ENCODE measurements around the gene PTPRG. TPM values are rescaled to one million over a fixed set of nuclear protein-coding genes. Genes with fewer than 3 reads are reported as not detected.

PTPRG gene
- total and polyA plus RNA-seq, 2 of the 13 experiments (the other 11 are each of a cell fraction or from before 2014, with no cell fraction given), result 8.0 to 25.3 TPM

DNA sequence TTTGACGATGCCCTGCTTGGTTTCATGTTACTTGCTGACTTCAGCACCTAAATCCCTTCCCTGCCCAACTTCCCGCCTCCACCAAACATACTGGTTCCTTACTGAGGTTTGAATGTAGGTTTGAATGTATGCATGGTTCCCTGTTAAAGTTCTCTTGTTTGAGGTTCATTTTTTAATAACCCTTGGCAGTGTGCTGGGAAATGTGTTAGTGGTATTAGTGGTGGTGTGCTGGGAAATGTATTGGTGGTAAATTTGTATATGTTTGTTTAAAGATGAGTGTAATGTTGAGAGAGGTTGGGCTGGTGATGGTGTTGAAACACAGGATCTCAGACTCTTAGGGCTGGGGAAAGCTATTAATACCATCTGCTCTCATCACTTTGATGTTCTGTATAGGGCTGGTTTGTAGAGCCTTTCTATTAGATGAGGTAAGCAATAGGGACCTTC lies 392.7 kb downstream of the PTPRG start:
- WGBS (ENCODE audit: low lambda C conversion rate), result 94% methylated on average over 2 of the region's 2 CpGs
- Histone ChIP-seq H3K27ac (ENCODE audit: extremely low read length, insufficient read depth, low read length) (no peak overlapping the region), H3K27me3 (ENCODE audit: control insufficient read depth in 1 of 2, insufficient read depth in 2 of 2, low read length in 2 of 2) (no peaks in the 10 kb centered on the region), H3K9me3 (ENCODE audit: low read length) (no peaks in the 10 kb centered on the region), H4K20me1 (ENCODE audit: insufficient read depth, low read length) (no peaks in the 10 kb centered on the region), H2AFZ (ENCODE audit: low read length) (no peak overlapping the region), H3K36me3 (replicated peaks in 1 of 2; ENCODE audit: control insufficient read depth in 1 of 2, insufficient read depth in 2 of 2, low read length in 2 of 2) (no peaks in the 10 kb centered on the region), H3K79me2 (ENCODE audit: insufficient read depth, low read length) (no peaks in the 10 kb centered on the region), H3K4me1 (ENCODE audit: insufficient read depth, low read length) (no peaks in the 10 kb centered on the region), H3K9ac (ENCODE audit: insufficient read depth, low read depth, low read length) (no peak overlapping the region), H3K4me3 (replicated peaks in 1 of 3; ENCODE audit: insufficient read depth in 1 of 3, low read depth in 2 of 3, low read length in 3 of 3) (no peak overlapping the region), H3K4me2 (ENCODE audit: low read depth, low read length) (no peak overlapping the region)
- BruUV-seq (replicated peaks), result no TSS peak
- CTCF ChIA-PET (ENCODE audit: low intra/inter-chr PET ratio, low total read pairs), result no interaction called here
- DNase-seq (ENCODE audit: low spot score), result no peak
- POLR2A ChIA-PET, result no interaction called here
- no peak for FAIRE-seq
- no peak for ATAC-seq
- in situ Hi-C loops (cut with HindIII; ENCODE audit: extremely low pct_ligation_motif_present, low pct_unique_long_range_greater_than_20kb), result no loop called here
- intact Hi-C loops (cut with micrococcal nuclease; ENCODE audit: unreplicated experiment), result no loop called here
- no peak for TF ChIP-seq ZNF30 (CRISPR knock-in tag; IDR thresholded peaks at IDR 0.05)
- TF ChIP-seq, protein P1, sequence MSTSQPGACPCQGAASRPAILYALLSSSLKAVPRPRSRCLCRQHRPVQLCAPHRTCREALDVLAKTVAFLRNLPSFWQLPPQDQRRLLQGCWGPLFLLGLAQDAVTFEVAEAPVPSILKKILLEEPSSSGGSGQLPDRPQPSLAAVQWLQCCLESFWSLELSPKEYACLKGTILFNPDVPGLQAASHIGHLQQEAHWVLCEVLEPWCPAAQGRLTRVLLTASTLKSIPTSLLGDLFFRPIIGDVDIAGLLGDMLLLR (CRISPR knock-in tag; IDR thresholded peaks at IDR 0.05), result no peak
- TF ChIP-seq DNMT3B (CRISPR knock-in tag; conservative IDR thresholded peaks at IDR 0.05), result no peak
- no peak for TF ChIP-seq ZBTB7B (CRISPR knock-in tag; IDR thresholded peaks at IDR 0.05)
- no peak for TF ChIP-seq PAF1 (CRISPR knock-in tag; IDR thresholded peaks at IDR 0.05)
- TF ChIP-seq RBAK (CRISPR knock-in tag; IDR thresholded peaks at IDR 0.05), result no peak
- TF ChIP-seq, protein P2, sequence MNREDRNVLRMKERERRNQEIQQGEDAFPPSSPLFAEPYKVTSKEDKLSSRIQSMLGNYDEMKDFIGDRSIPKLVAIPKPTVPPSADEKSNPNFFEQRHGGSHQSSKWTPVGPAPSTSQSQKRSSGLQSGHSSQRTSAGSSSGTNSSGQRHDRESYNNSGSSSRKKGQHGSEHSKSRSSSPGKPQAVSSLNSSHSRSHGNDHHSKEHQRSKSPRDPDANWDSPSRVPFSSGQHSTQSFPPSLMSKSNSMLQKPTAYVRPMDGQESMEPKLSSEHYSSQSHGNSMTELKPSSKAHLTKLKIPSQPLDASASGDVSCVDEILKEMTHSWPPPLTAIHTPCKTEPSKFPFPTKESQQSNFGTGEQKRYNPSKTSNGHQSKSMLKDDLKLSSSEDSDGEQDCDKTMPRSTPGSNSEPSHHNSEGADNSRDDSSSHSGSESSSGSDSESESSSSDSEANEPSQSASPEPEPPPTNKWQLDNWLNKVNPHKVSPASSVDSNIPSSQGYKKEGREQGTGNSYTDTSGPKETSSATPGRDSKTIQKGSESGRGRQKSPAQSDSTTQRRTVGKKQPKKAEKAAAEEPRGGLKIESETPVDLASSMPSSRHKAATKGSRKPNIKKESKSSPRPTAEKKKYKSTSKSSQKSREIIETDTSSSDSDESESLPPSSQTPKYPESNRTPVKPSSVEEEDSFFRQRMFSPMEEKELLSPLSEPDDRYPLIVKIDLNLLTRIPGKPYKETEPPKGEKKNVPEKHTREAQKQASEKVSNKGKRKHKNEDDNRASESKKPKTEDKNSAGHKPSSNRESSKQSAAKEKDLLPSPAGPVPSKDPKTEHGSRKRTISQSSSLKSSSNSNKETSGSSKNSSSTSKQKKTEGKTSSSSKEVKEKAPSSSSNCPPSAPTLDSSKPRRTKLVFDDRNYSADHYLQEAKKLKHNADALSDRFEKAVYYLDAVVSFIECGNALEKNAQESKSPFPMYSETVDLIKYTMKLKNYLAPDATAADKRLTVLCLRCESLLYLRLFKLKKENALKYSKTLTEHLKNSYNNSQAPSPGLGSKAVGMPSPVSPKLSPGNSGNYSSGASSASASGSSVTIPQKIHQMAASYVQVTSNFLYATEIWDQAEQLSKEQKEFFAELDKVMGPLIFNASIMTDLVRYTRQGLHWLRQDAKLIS (CRISPR knock-in tag; IDR thresholded peaks at IDR 0.05), result no peak
- TF ChIP-seq ZNF367 (CRISPR knock-in tag; IDR thresholded peaks at IDR 0.05; ENCODE audit: borderline replicate concordance), result no peak
- TF ChIP-seq ZFP37 (CRISPR knock-in tag; IDR thresholded peaks at IDR 0.05; ENCODE audit: borderline replicate concordance), result no peak
- no peak for TF ChIP-seq KLF13 (CRISPR knock-in tag; IDR thresholded peaks at IDR 0.05)
- no peak for TF ChIP-seq SRSF9 (IDR thresholded peaks at IDR 0.05; ENCODE audit: borderline replicate concordance, insufficient read depth, low read depth, low read length, poor library complexity, severe bottlenecking)
- TF ChIP-seq, protein P3, sequence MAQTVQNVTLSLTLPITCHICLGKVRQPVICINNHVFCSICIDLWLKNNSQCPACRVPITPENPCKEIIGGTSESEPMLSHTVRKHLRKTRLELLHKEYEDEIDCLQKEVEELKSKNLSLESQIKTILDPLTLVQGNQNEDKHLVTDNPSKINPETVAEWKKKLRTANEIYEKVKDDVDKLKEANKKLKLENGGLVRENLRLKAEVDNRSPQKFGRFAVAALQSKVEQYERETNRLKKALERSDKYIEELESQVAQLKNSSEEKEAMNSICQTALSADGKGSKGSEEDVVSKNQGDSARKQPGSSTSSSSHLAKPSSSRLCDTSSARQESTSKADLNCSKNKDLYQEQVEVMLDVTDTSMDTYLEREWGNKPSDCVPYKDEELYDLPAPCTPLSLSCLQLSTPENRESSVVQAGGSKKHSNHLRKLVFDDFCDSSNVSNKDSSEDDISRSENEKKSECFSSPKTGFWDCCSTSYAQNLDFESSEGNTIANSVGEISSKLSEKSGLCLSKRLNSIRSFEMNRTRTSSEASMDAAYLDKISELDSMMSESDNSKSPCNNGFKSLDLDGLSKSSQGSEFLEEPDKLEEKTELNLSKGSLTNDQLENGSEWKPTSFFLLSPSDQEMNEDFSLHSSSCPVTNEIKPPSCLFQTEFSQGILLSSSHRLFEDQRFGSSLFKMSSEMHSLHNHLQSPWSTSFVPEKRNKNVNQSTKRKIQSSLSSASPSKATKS (CRISPR knock-in tag; IDR thresholded peaks at IDR 0.05), result no peak

Data from HepG2 (cell line).